Esophagus squamous epithelium (tissue), 5 donors: ENCODE measurements around the gene POLR3H. TPM values are rescaled to one million over a fixed set of nuclear protein-coding genes. Genes with fewer than 3 reads are reported as not detected.

Experiments
- DNase-seq: peaks from one replicate; lab custom pipeline; 2025; lab: John Stamatoyannopoulos, UW
- H3K27ac ChIP-seq, 4 donors: fragments of 200-600 bp; sonication (generic); one replicate each; pipeline ENCODE4 v1.5.1; 2016 to 2019; ENCODE audit warnings: mild to moderate bottlenecking in 1 of 4
- H3K27me3 ChIP-seq, 4 donors: fragments of 200-600 bp; sonication (generic); 1 replicate in 3 of 4; 2 replicates in 1 of 4; pipeline versions ENCODE4 v1.5.1 to v1.6.0; 2017 to 2021; ENCODE audit warnings: antibody characterized with exemption in 1 of 4
- H3K36me3 ChIP-seq, 3 donors: fragments of 200-600 bp; sonication (generic); one replicate each; pipeline ENCODE4 v1.5.1; 2016 to 2019
- H3K4me1 ChIP-seq, 3 donors: fragments of 200-600 bp; sonication (generic); one replicate each; pipeline ENCODE4 v1.5.1; 2017 to 2019
- H3K4me3 ChIP-seq, 4 donors: fragments of 200-600 bp; sonication (generic); 1 replicate in 3 of 4; 2 replicates in 1 of 4; pipeline ENCODE4 v1.5.1; 2016 to 2019; ENCODE audit warnings: mild to moderate bottlenecking in 2 of 4, moderate library complexity in 1 of 4
- H3K9me3 ChIP-seq, 3 donors: fragments of 200-600 bp; sonication (generic); one replicate each; pipeline ENCODE4 v1.5.1; 2016 to 2019
- CTCF ChIP-seq, 6 experiments: fragments of 450-650 bp in 4 of 6; fragments of 200-600 bp in 2 of 6; sonication (generic) in 2 of 6; IDR thresholded peaks; one replicate each; pipeline ENCODE4 v1.5.1; 2016 to 2019; ENCODE audit warnings: antibody characterized with exemption in 6 of 6, mild to moderate bottlenecking in 4 of 6, moderate library complexity in 4 of 6
- POLR2A ChIP-seq, 4 donors: fragments of 450-650 bp; IDR thresholded peaks; one replicate each; pipeline ENCODE4 v1.6.1; 2017; ENCODE audit warnings: antibody characterized with exemption in 4 of 4, mild to moderate bottlenecking in 4 of 4, moderate library complexity in 3 of 4
- WGBS, 2 donors: methylation state at CpG; one replicate each; pipeline ENCODE4 v1.1.5; 2018; 5-methylcytosine and 5-hydroxymethylcytosine counted together
- intact Hi-C: fragments of 100-400 bp; cut with DNase I; formaldehyde crosslinking; loops from one replicate; pipeline ENCODE4 v1.15.0; 2022
- total RNA-seq, 4 donors: library from RNA; depleted of rRNA; stranded (reverse); fragments of >200 nt; gene quantifications; one replicate each; pipeline ENCODE4 v1.1.0, GENCODE V29; 2016
- donor health status: DM: yes; HTN: yes; CAD: no.

POLR3H gene
- total RNA-seq, 4 donors from 2014 or later, result 13.7 to 23.3 (median 16.1) TPM

- DNase-seq, result no peak
- TF ChIP-seq CTCF (IDR thresholded peaks at IDR 0.05) (peak; percentile 70 to 86 (median 79)), POLR2A (IDR thresholded peaks at IDR 0.05) (no peak)
- Histone ChIP-seq H3K4me3 (no peak overlapping the region), H3K27me3 (no peaks in the 10 kb centered on the region), H3K4me1 (peaks cover 14 to 46% (median 33%) of the 10 kb centered on the region in 3 donors), H3K9me3 (no peaks in the 10 kb centered on the region), H3K36me3 (peaks cover 34 to 100% (median 43%) of the 10 kb centered on the region in 3 donors), H3K27ac (peak overlapping the region; percentile 44 to 95 (median 88))
- 55 to 61% methylated on average over 12 to 15 of the region's 32 CpGs for WGBS, 2 donors
- intact Hi-C loops, result no loop called here
Measured at GRCh38 chr22:41526830-41527799, 17.2 kb downstream of the POLR3H start.

- H3K36me3 ChIP-seq, result peaks cover 34 to 100% (median 42%) of the 10 kb centered on the region in 3 donors
- H3K27ac ChIP-seq, result peak overlapping the region; percentile 44 to 95 (median 88)
- no peaks in the 10 kb centered on the region for H3K9me3 ChIP-seq
- no peak for TF ChIP-seq POLR2A (IDR thresholded peaks at IDR 0.05)
- TF ChIP-seq CTCF (IDR thresholded peaks at IDR 0.05), result no peak
- no peak overlapping the region for H3K4me3 ChIP-seq
- intact Hi-C loops, result no loop called here
- peaks cover 14 to 46% (median 33%) of the 10 kb centered on the region in 3 donors for H3K4me1 ChIP-seq
- H3K27me3 ChIP-seq, result no peaks in the 10 kb centered on the region
- WGBS, 2 donors, result 63 to 66% methylated on average over 9 to 11 of the region's 12 CpGs
- no peak for DNase-seq
Measured at GRCh38 chr22:41526226-41526829, 17.9 kb downstream of the POLR3H start.

GRCh38 chr22:41525450-41526225 is 18.6 kb downstream of the POLR3H start:
- Histone ChIP-seq H3K27ac (peak overlapping the region; percentile 73 to 95 (median 88)), H3K9me3 (no peaks in the 10 kb centered on the region), H3K4me3 (no peak overlapping the region), H3K36me3 (peaks cover 34 to 100% (median 39%) of the 10 kb centered on the region in 3 donors), H3K4me1 (peaks cover 14 to 46% (median 33%) of the 10 kb centered on the region in 3 donors), H3K27me3 (no peaks in the 10 kb centered on the region)
- intact Hi-C loops, result no loop called here
- WGBS, 2 donors, result 74 to 85% methylated on average over 4 to 10 of the region's 13 CpGs
- TF ChIP-seq POLR2A (IDR thresholded peaks at IDR 0.05), result no peak
- TF ChIP-seq CTCF (IDR thresholded peaks at IDR 0.05), result no peak
- DNase-seq, result no peak

GRCh38 chr22:41524809-41525449 is 19.3 kb downstream of the POLR3H start:
- DNase-seq, result no peak
- peak overlapping the region; percentile 73 to 95 (median 88) for H3K27ac ChIP-seq

More at GRCh38 chr22:41524809-41525449, 19.3 kb downstream of the POLR3H start:
- TF ChIP-seq POLR2A (IDR thresholded peaks at IDR 0.05) (no peak), CTCF (IDR thresholded peaks at IDR 0.05) (no peak)
- peaks cover 14 to 46% (median 33%) of the 10 kb centered on the region in 3 donors for H3K4me1 ChIP-seq
- no peak overlapping the region for H3K4me3 ChIP-seq
- H3K9me3 ChIP-seq, result no peaks in the 10 kb centered on the region
- WGBS, 2 donors, result 33 to 76% methylated on average over 1 to 12 of the region's 17 CpGs
- H3K27me3 ChIP-seq, result no peaks in the 10 kb centered on the region
- intact Hi-C loops, result no loop called here
- peaks cover 34 to 100% (median 35%) of the 10 kb centered on the region in 3 donors for H3K36me3 ChIP-seq
